ENCODE results near the gene OR2B6.

OR2B6 gene

GRCh38 chr6:28001351-28001750 lies 44.3 kb downstream of the OR2B6 start:
- DNase-seq = no peak

DNA sequence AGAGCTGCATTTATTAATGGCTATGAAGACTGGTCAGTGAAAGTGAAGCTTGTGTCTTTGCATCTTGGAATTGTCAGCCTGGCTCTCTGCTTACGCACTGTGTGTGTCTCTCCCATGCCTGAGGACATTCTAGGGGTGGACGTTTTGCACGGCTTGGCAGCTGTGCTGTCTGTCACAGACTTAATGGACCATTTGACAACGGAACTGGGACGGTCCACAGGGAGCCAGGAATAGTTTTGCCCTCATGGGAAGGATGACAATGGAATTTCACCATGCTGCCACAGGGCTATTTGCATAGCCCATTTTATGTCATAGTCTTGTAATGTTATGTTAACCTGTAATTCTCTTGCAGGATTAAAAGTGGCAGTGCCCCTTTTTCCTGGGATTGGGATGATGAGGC lies 44.7 kb downstream of the OR2B6 start:
- no peak for DNase-seq

GRCh38 chr6:28002161-28002560 lies 45.1 kb downstream of the OR2B6 start:
- no peak for DNase-seq

DNA sequence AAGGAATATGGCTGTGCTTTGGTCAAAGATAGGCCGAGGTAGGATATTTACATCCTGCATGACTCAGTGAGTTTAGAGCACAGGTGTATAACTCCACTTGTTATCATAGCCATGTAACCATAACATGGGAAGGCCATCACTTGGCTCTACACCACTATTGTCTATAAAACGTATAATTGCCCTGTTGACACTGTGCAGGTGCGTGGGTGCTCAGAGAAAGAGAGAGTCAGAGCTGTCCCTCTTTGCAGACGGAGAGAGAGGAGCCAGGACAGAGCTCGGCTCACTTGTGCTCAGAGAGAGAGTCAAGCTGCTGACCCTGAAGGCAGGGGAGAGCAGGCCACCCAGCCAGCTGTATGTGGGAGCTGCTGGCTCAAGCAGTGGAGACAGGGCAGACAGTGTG lies 46.0 kb downstream of the OR2B6 start:
- no peak for DNase-seq

DNA sequence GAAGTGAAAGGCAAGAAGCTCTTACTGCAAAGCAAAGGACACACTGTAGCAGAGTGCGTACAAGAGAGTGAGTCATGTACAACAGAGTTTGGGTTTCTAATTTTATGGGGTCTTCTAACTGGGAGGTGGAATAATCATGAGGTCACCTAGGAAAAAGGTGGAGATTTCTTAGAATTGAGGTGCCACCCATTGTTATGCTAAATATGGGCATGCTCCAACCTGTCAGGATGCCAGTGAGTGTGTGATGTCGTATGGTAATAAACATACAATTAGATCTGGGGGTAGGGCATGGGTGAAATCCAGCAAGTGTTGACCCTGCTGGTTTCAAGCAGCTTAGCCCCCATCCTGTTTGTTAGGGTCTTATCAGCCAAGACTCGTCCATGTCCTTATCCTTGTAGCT lies 46.6 kb downstream of the OR2B6 start:
- DNase-seq = no peak

- DNase-seq = no peak
Observed at GRCh38 chr6:28004350-28005151, 47.5 kb downstream of the OR2B6 start.

GRCh38 chr6:28005152-28005890 lies 48.3 kb downstream of the OR2B6 start:
- DNase-seq = no peak

GRCh38 chr6:28005975-28006374 lies 48.9 kb downstream of the OR2B6 start:
- DNase-seq = no peak
